Cardiac fibroblast (primary cell): ENCODE measurements around the gene BOLA1.
"Not testable (repeated sequence)": the region's sequence is repeated elsewhere in the genome, so short reads cannot be mapped to it uniquely, and the experiment has no call there.

Experiments
- DNase-seq, 2 donors: peaks; one replicate each; pipeline versions ENCODE4 v3.0.0 to v3.0.0-alpha.2; 2010; ENCODE audit warnings: low read depth in 2 of 2
- H3K4me3 ChIP-seq, 2 donors: replicated peaks in 1 of 2; 1 replicate in 1 of 2; 2 replicates in 1 of 2; pipeline ENCODE4 v1.5.1; 2011; ENCODE audit warnings: low read depth in 2 of 2, low read length in 2 of 2, mild to moderate bottlenecking in 2 of 2, moderate library complexity in 1 of 2
- CTCF ChIP-seq: IDR thresholded peaks from one replicate; pipeline ENCODE4 v1.5.1; 2011; ENCODE audit warnings: low read depth, mild to moderate bottlenecking, low read length, inconsistent platforms

The BOLA1 gene

DNA sequence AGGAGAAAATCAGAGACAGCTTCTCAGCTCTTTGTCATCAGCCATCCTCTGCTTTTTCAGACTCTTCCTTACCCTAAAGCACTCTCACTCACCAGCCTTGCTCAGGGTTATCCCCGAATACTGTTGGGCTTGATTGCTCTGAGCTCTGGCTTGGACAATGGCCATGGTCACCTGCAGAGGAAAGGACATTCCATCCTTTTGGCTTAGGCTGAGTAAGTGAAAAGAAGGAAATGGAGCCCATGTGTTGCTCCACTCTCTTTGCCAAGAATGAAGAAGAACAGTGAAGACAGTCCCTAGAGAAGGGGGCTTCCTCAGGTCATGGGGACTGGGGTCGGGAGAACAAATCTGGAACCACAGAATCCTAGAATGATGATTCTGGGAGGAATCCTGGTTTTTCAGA, 35.0 kb downstream of the BOLA1 start:
- no peak for TF ChIP-seq CTCF
- no peak overlapping the region for H3K4me3 ChIP-seq
- no peak for DNase-seq

DNA sequence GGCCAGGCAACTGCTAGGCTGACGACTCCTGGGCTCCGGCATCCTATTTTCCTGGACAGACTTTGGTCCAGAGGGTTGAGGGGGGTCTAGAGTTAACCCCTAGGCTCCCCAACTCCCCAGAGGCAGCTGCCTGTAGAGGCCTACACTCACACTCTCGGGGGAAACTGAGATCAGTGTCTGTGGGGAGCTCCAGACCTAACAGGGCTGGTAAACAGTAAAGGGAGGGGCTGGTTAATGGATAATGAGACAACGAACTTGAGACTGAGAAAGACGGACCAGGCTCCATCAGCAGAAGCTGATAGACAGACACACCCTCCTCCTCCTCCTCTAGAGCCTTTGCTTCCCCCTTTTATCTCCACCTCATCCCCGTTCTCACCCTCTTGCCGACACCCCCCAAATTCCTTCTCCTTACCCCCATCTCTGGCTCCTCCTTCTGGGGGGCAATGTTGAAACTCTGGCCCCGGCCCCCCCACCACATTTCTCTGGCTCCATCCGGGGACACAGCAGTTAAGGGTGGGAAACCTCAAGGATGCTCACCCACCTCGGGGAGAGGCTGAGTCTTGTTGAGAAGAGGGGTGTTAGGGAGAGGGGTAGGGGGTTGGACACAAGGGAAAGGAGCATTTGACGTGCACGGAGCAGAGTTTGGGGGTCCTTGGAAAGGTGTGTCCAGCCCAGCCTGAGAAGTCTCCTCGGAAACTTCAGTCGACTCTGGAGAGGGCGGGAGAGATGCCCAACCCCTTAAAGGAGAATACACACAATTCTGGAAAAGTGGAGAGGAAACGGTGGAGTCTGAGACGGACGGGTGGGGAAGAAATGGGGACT, 37.0 kb downstream of the BOLA1 start, which contains the start of gene MTMR11:
Gene MTMR11 (minus strand): TSS at position 710 of the 822 bp plus-strand sequence. CDS start 232 bp downstream, at position 478.
- H3K4me3 ChIP-seq, result peak within 1 kb of the TSS; percentile 68 to 82
- no peak for TF ChIP-seq CTCF
- peak; percentile 46 to 48 for DNase-seq

GRCh38 chr1:149936992-149937705, 37.8 kb downstream of the BOLA1 start:
- peak overlapping the region; percentile 68 to 82 for H3K4me3 ChIP-seq
- DNase-seq, result peak; percentile 41 to 60
- no peak for TF ChIP-seq CTCF

- no peak for DNase-seq
- no peak overlapping the region for H3K4me3 ChIP-seq
- no peak for TF ChIP-seq CTCF
Observed at GRCh38 chr1:149937759-149938158, 38.4 kb downstream of the BOLA1 start.

- peak overlapping the region in 1 of 2 donors; percentile 34 for H3K4me3 ChIP-seq
- not testable (repeated sequence) for DNase-seq
Observed at GRCh38 chr1:149938668-149939003, 39.3 kb downstream of the BOLA1 start.

- no peak for DNase-seq
- no peak for TF ChIP-seq CTCF
- no peak overlapping the region for H3K4me3 ChIP-seq
Observed at GRCh38 chr1:149940427-149940826, 41.1 kb downstream of the BOLA1 start.

GRCh38 chr1:149942207-149942606, 42.8 kb downstream of the BOLA1 start:
- no peak overlapping the region for H3K4me3 ChIP-seq
- DNase-seq, result peak; percentile 51 to 64
- peak; percentile 32 for TF ChIP-seq CTCF
